C4-2B (cell line): ENCODE results near the gene CFAP20DC.
"Not testable (repeated sequence)": the region's sequence is repeated elsewhere in the genome, so short reads cannot be mapped to it uniquely, and the experiment has no call there.

Source experiments
- H3K27ac ChIP-seq: fragments of 450-650 bp; 2 replicates; pipeline ENCODE4 v1.5.1; 2017
- CTCF ChIP-seq: fragments of 450-650 bp; conservative IDR thresholded peaks from 2 replicates; pipeline ENCODE4 v1.5.1; 2017; ENCODE audit warnings: mild to moderate bottlenecking
- ZFX ChIP-seq: fragments of 450-650 bp; IDR thresholded peaks from 2 replicates; pipeline ENCODE4 v1.6.1; 2017

Gene CFAP20DC

GRCh38 chr3:58989955-58990354, 59.9 kb downstream of the CFAP20DC start:
- no peak for TF ChIP-seq CTCF
- no peak for TF ChIP-seq ZFX
- no peak overlapping the region for H3K27ac ChIP-seq

GRCh38 chr3:58989163-58989562, 60.7 kb downstream of the CFAP20DC start:
- TF ChIP-seq ZFX (no peak), CTCF (no peak)
- no peak overlapping the region for H3K27ac ChIP-seq

- TF ChIP-seq ZFX: no peak
- no peak for TF ChIP-seq CTCF
- no peak overlapping the region for H3K27ac ChIP-seq
These were observed 61.8 kb downstream of the CFAP20DC start for GRCh38 chr3:58988041-58988440.

GRCh38 chr3:58986654-58987053, 63.2 kb downstream of the CFAP20DC start:
- no peak for TF ChIP-seq ZFX
- TF ChIP-seq CTCF: no peak
- no peak overlapping the region for H3K27ac ChIP-seq

GRCh38 chr3:58979840-58980239, 70.0 kb downstream of the CFAP20DC start:
- H3K27ac ChIP-seq: no peak overlapping the region
- TF ChIP-seq ZFX (no peak), CTCF (no peak)

- TF ChIP-seq CTCF: no peak
- TF ChIP-seq ZFX: no peak
- no peak overlapping the region for H3K27ac ChIP-seq
These were observed 76.0 kb downstream of the CFAP20DC start for GRCh38 chr3:58973796-58974195.

- not testable (repeated sequence) for H3K27ac ChIP-seq
These were observed 82.0 kb downstream of the CFAP20DC start for GRCh38 chr3:58967866-58968265.

GRCh38 chr3:58965865-58966264, 84.0 kb downstream of the CFAP20DC start:
- TF ChIP-seq ZFX (no peak), CTCF (no peak)
- H3K27ac ChIP-seq: no peak overlapping the region
